Measurements from ENCODE around the gene INTS11. TPM values are rescaled to one million over a fixed set of nuclear protein-coding genes. Genes with fewer than 3 reads are reported as not detected.

The INTS11 gene
- total and polyA plus RNA-seq, 9 of the 15 experiments (the other 6 are each of a cell fraction or from before 2014, with no cell fraction given): 3.6 to 183 (median 110) TPM

DNA sequence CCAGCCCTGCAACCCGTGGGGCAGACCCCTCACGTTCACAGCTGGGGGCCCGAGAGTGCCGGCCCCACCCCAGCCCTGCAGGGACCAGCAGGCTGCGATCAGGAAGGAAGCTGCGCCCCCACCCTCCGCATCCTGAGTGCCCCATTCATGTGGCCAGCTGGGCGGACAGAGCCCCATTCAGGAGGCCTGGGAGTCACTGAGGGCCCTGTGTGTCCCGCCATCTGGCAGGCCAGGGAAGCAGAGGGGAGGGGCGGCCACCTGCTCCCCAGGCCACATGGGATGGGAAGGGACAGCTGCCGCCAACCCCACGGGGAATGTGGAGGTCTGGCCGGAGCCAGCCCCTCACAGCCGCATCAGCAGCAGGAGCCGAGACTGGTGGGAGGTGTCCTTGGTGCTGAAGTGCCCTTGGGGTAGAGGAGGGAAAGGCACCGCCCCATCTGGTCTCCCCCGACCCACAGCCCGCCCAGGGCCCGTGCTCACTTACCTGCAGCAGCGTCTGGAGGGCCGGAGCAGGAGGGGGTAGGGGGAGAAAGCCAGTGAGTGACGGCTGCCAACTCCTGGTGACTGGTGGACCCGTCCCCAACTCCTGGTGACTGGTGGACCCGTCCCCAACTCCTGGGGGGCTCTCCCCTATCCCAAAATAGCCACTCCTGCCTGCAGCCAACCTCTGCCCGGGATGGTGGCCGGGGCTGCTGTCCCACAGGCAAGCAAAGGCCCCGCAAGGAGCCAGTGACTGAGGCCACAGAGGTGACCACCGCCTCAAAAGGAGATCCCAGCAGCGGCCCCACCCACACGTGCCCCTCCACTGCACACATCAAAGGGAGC lies 25.4 kb downstream of the INTS11 start (continued):
- TF ChIP-seq, protein P1, sequence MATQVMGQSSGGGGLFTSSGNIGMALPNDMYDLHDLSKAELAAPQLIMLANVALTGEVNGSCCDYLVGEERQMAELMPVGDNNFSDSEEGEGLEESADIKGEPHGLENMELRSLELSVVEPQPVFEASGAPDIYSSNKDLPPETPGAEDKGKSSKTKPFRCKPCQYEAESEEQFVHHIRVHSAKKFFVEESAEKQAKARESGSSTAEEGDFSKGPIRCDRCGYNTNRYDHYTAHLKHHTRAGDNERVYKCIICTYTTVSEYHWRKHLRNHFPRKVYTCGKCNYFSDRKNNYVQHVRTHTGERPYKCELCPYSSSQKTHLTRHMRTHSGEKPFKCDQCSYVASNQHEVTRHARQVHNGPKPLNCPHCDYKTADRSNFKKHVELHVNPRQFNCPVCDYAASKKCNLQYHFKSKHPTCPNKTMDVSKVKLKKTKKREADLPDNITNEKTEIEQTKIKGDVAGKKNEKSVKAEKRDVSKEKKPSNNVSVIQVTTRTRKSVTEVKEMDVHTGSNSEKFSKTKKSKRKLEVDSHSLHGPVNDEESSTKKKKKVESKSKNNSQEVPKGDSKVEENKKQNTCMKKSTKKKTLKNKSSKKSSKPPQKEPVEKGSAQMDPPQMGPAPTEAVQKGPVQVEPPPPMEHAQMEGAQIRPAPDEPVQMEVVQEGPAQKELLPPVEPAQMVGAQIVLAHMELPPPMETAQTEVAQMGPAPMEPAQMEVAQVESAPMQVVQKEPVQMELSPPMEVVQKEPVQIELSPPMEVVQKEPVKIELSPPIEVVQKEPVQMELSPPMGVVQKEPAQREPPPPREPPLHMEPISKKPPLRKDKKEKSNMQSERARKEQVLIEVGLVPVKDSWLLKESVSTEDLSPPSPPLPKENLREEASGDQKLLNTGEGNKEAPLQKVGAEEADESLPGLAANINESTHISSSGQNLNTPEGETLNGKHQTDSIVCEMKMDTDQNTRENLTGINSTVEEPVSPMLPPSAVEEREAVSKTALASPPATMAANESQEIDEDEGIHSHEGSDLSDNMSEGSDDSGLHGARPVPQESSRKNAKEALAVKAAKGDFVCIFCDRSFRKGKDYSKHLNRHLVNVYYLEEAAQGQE (IDR thresholded peaks at IDR 0.05; ENCODE audit: borderline replicate concordance): peak; percentile 96
- TF ChIP-seq, protein P1 (CRISPR knock-in tag; IDR thresholded peaks at IDR 0.05; ENCODE audit: low read depth): peak; percentile 90
- peak in 1 of 2 experiments; percentile 50; a peak in 1 of 4 replicates for TF ChIP-seq SIN3A (IDR thresholded peaks at IDR 0.05; ENCODE audit: borderline replicate concordance in 2 of 2, control insufficient read depth in 1 of 2, low read depth in 2 of 2, low read length in 2 of 2)

All from K562 (cell line).